ENCODE results near the gene CCS. TPM values are rescaled to one million over a fixed set of nuclear protein-coding genes. Genes with fewer than 3 reads are reported as not detected.

Gene CCS
- total and polyA plus RNA-seq, 2 of the 4 experiments (the other 2 are of a cell fraction), result 20.1 to 53.0 TPM

DNA sequence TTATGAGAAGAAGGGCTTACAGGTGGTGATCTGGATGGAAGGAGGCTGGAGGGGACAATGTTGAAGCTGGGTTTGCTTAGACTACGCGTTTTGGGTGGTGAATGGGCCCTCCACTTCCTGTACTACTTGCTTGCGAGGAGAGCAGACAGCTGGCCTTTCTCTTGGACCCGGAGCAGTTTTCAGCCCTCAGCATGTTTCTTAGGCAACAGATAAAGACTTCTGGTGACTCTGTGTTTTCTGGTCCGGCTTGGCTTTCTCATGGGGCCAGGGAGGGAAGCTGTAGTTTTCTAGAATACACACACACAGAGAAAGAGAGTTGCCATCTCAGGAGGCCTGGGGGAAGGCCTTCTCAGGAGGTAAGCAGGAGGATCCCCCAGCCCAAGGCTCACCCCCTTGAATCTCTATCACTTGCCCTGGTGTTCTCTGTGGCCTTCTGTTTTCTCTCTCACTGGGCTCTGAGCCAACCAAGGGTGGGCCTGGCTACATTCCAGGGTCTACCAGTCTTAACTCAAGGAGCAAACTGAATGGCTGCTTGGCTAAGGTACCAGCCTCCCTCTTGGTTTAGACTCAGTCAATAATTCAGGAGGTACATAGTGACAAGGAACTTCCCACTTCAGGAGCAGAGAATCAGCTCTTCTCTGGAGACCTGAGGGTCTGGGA lies 2.4 kb downstream of the CCS start:
- Histone ChIP-seq H3K14ac (replicated peaks; ENCODE audit: low read depth, low read length) (no peak overlapping the region; the same call in 1 of the 2 replicates), H2BK120ac (ENCODE audit: low read depth, low read length) (no peak overlapping the region), H2AFZ (replicated peaks; ENCODE audit: low read length, poor library complexity) (no peak overlapping the region), H4K91ac (ENCODE audit: insufficient read depth, low read depth, low read length) (no peak overlapping the region), H2BK15ac (ENCODE audit: low read depth, low read length) (no peak overlapping the region), H3K23ac (ENCODE audit: low read depth, low read length) (peak overlapping the region; percentile 38; the same call in 1 of the 2 replicates), H3K9ac (ENCODE audit: low read depth, low read length) (peak overlapping the region; percentile 24; the same call in 1 of the 2 replicates), H2BK20ac (ENCODE audit: low read depth, low read length) (no peak overlapping the region), H3K4ac (ENCODE audit: low read depth, low read length) (peak overlapping the region; percentile 25; the same call in 1 of the 2 replicates), H3K4me2 (ENCODE audit: low read depth, low read length) (peak overlapping the region; percentile 62), H3K18ac (ENCODE audit: low read depth, low read length) (peak overlapping the region; percentile 5; the same call in 1 of the 2 replicates), H2AK5ac (ENCODE audit: low read depth, low read length) (no peak overlapping the region; the same call in 1 of the 2 replicates), H3K56ac (ENCODE audit: extremely low read depth, insufficient read depth, low read length) (no peak overlapping the region), H3K4me1 (ENCODE audit: control insufficient read depth, insufficient read depth, low read length) (peaks cover 11% of the 10 kb centered on the region), H2AK9ac (replicated peaks; ENCODE audit: low read depth, low read length, poor library complexity) (no peak overlapping the region), H4K5ac (ENCODE audit: low read depth, low read length) (peak overlapping the region; percentile 13; the same call in 1 of the 2 replicates), H2BK5ac (ENCODE audit: low read depth, low read length, poor library complexity, severe bottlenecking) (peak overlapping the region; percentile 28), H3K4me3 (ENCODE audit: insufficient read depth, low read depth, low read length) (no peak overlapping the region), H3K9me1 (ENCODE audit: insufficient read depth, low read length) (peaks cover 24% of the 10 kb centered on the region), H3K36me3 (ENCODE audit: control insufficient read depth, insufficient read depth, low read length) (peaks cover 16% of the 10 kb centered on the region), H4K20me1 (ENCODE audit: insufficient read depth, low read length) (0 out of 2 replicates have a peak, but pooled peaks cover 4% of the 10 kb centered on the region), H3K27me3 (ENCODE audit: control insufficient read depth, insufficient read depth, low read length) (no peaks in the 10 kb centered on the region), H4K8ac (ENCODE audit: low read depth in 2 of 2, low read length in 2 of 2) (peak overlapping the region in 1 of 2 experiments; percentile 46; a peak in 2 of 4 replicates), H3K27ac (ENCODE audit: insufficient read depth, low read length) (peak overlapping the region; percentile 61; the same call in 1 of the 2 replicates), H3K9me3 (ENCODE audit: control insufficient read depth, insufficient read depth, low read length) (no peaks in the 10 kb centered on the region), H3K79me1 (ENCODE audit: low read depth in 1 of 2, low read length in 2 of 2) (peaks cover 28 to 44% of the 10 kb centered on the region in 2 experiments)
- ChIA-PET POLR2A (ENCODE audit: unreplicated experiment) (interaction anchor here (0.5 kb wide), 1 partner anchor 44 kb away, joined by 17 read pairs; no protein-coding TSS in a partner anchor), CTCF (interaction anchor here (0.6 kb wide), 1 partner anchor 76 kb away, joined by 6 read pairs; no protein-coding TSS in a partner anchor)
- peak; percentile 76 for DNase-seq
- ATAC-seq (ENCODE audit: low read depth), result peak; percentile 22
- WGBS, 2 experiments (ENCODE audit: extremely low coverage in 2 of 2, insufficient read length in 1 of 2), result no CpG with 5 or more reads among the region's 5 CpGs
- dilution Hi-C loops (cut with HindIII; ENCODE audit: low sequenced_read_pairs, unreplicated experiment), result no loop called here
- in situ Hi-C loops (cut with MboI; ENCODE audit: low sequenced_read_pairs), result no loop called here
- intact Hi-C loops (cut with micrococcal nuclease), result no loop called here
- no TSS peak for BruUV-seq (replicated peaks)
- TF ChIP-seq NFE2L2 (IDR thresholded peaks at IDR 0.05; ENCODE audit: low read depth, low read length), result no peak
- no peak for TF ChIP-seq POLR2A (IDR thresholded peaks at IDR 0.05; ENCODE audit: low read depth, low read length)
- TF ChIP-seq RCOR1 (IDR thresholded peaks at IDR 0.05; ENCODE audit: insufficient replicate concordance, low read length), result no peak
- TF ChIP-seq FOS (IDR thresholded peaks at IDR 0.05; ENCODE audit: low read depth, low read length), result no peak
- no peak for TF ChIP-seq RFX5 (IDR thresholded peaks at IDR 0.05; ENCODE audit: low read depth, low read length)
- no peak for TF ChIP-seq MAFK (IDR thresholded peaks at IDR 0.05; ENCODE audit: low read depth, low read length)
- TF ChIP-seq RAD21 (IDR thresholded peaks at IDR 0.05; ENCODE audit: low read length), result no peak
- TF ChIP-seq, protein P1, sequence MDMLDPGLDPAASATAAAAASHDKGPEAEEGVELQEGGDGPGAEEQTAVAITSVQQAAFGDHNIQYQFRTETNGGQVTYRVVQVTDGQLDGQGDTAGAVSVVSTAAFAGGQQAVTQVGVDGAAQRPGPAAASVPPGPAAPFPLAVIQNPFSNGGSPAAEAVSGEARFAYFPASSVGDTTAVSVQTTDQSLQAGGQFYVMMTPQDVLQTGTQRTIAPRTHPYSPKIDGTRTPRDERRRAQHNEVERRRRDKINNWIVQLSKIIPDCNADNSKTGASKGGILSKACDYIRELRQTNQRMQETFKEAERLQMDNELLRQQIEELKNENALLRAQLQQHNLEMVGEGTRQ (IDR thresholded peaks at IDR 0.05; ENCODE audit: low read depth, low read length), result no peak
- TF ChIP-seq CEBPB (IDR thresholded peaks at IDR 0.05; ENCODE audit: low read depth, low read length), result no peak
- TF ChIP-seq SMC3 (IDR thresholded peaks at IDR 0.05; ENCODE audit: low read depth, low read length), result no peak
- no peak for TF ChIP-seq CHD1 (IDR thresholded peaks at IDR 0.05; ENCODE audit: low read depth, low read length)
- TF ChIP-seq BHLHE40 (IDR thresholded peaks at IDR 0.05; ENCODE audit: low read depth, low read length), result no peak
- TF ChIP-seq, protein P2, sequence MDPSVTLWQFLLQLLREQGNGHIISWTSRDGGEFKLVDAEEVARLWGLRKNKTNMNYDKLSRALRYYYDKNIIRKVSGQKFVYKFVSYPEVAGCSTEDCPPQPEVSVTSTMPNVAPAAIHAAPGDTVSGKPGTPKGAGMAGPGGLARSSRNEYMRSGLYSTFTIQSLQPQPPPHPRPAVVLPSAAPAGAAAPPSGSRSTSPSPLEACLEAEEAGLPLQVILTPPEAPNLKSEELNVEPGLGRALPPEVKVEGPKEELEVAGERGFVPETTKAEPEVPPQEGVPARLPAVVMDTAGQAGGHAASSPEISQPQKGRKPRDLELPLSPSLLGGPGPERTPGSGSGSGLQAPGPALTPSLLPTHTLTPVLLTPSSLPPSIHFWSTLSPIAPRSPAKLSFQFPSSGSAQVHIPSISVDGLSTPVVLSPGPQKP (IDR thresholded peaks at IDR 0.05; ENCODE audit: borderline replicate concordance, low read depth, low read length), result no peak
- TF ChIP-seq, protein P3, sequence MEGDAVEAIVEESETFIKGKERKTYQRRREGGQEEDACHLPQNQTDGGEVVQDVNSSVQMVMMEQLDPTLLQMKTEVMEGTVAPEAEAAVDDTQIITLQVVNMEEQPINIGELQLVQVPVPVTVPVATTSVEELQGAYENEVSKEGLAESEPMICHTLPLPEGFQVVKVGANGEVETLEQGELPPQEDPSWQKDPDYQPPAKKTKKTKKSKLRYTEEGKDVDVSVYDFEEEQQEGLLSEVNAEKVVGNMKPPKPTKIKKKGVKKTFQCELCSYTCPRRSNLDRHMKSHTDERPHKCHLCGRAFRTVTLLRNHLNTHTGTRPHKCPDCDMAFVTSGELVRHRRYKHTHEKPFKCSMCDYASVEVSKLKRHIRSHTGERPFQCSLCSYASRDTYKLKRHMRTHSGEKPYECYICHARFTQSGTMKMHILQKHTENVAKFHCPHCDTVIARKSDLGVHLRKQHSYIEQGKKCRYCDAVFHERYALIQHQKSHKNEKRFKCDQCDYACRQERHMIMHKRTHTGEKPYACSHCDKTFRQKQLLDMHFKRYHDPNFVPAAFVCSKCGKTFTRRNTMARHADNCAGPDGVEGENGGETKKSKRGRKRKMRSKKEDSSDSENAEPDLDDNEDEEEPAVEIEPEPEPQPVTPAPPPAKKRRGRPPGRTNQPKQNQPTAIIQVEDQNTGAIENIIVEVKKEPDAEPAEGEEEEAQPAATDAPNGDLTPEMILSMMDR (conservative IDR thresholded peaks at IDR 0.05; ENCODE audit: low read depth, low read length), result no peak
- TF ChIP-seq MAZ (IDR thresholded peaks at IDR 0.05; ENCODE audit: borderline replicate concordance, low read depth, low read length), result no peak

Data from IMR-90 (cell line).